PC-3 (cell line): ENCODE data around the gene FOXL1. TPM values are rescaled to one million over a fixed set of nuclear protein-coding genes. Genes with fewer than 3 reads are reported as not detected.

Experiments
- ATAC-seq: fragments of 200-7000 bp; cut with Tn5 transposase; 2 replicates; pipeline ENCODE4 v1.9.1; 2020; ENCODE audit warnings: mild to moderate bottlenecking, moderate library complexity
- BruUV-seq: library from RNA; stranded (reverse); fragments of 400-500 nt; replicated peaks from 2 replicates; lab custom pipeline; 2021; lab: Mats Ljungman, UMichigan
- CTCF ChIA-PET: fragments of 300-600 bp; sonication (Branson Sonifier 250); formaldehyde crosslinking; loops from one replicate; lab custom pipeline; 2022; ENCODE audit warnings: antibody characterized with exemption; lab: Charles Lee
- POLR2A ChIA-PET: fragments of 300-600 bp; sonication (Branson Sonifier 250); formaldehyde crosslinking; loops from one replicate; lab custom pipeline; 2022; ENCODE audit warnings: antibody characterized with exemption; ENCODE audit not compliant: unreplicated experiment; lab: Charles Lee
- DNase-seq: peaks from one replicate; pipeline ENCODE4 v3.0.0-alpha.2; 2015
- H2AFZ ChIP-seq: fragments of 300-600 bp; sonication (generic); 2 replicates; pipeline ENCODE4 v1.6.0; 2016; ENCODE audit warnings: antibody characterized with exemption, low read length
- H3F3A ChIP-seq: fragments of 300-600 bp; sonication (generic); one replicate; pipeline ENCODE4 v1.6.0; 2017; ENCODE audit warnings: antibody characterized with exemption, low read length, control low read depth, mild to moderate bottlenecking; ENCODE audit not compliant: unreplicated experiment
- H3K27ac ChIP-seq: fragments of 300-600 bp; sonication (generic); 2 replicates; pipeline ENCODE4 v1.5.1; 2016; ENCODE audit warnings: mild to moderate bottlenecking, low read length
- H3K27me3 ChIP-seq: fragments of 300-600 bp; sonication (generic); 2 replicates; pipeline ENCODE4 v1.6.1; 2016; ENCODE audit warnings: low read length, mixed read lengths
- H3K36me3 ChIP-seq: fragments of 300-600 bp; sonication (generic); 2 replicates; pipeline ENCODE4 v1.6.1; 2016; ENCODE audit warnings: low read depth, mixed run types, low read length, mixed read lengths
- H3K4me1 ChIP-seq: fragments of 300-600 bp; sonication (generic); 2 replicates; pipeline ENCODE4 v1.5.1; 2016; ENCODE audit warnings: low read length; ENCODE audit not compliant: insufficient read depth
- H3K4me2 ChIP-seq: fragments of 300-600 bp; sonication (generic); 2 replicates; pipeline ENCODE4 v1.6.0; 2016; ENCODE audit warnings: low read length
- H3K4me3 ChIP-seq: fragments of 300-600 bp; sonication (generic); 2 replicates; pipeline ENCODE4 v1.5.1; 2016; ENCODE audit warnings: mild to moderate bottlenecking, low read length, mixed read lengths
- H3K79me2 ChIP-seq: fragments of 300-600 bp; sonication (generic); 2 replicates; pipeline ENCODE4 v1.6.1; 2017; ENCODE audit warnings: low read length, mixed read lengths
- H3K9ac ChIP-seq: fragments of 300-600 bp; sonication (generic); 2 replicates; pipeline ENCODE4 v1.6.0; 2016; ENCODE audit warnings: mild to moderate bottlenecking, low read length
- H3K9me2 ChIP-seq: fragments of 300-600 bp; sonication (generic); replicated peaks from 2 replicates; pipeline ENCODE4 v1.6.1; 2016; ENCODE audit warnings: mixed run types, low read length, mixed read lengths
- H3K9me3 ChIP-seq: fragments of 300-600 bp; sonication (generic); 2 replicates; pipeline ENCODE4 v1.6.1; 2016; ENCODE audit warnings: low read length, mixed read lengths
- H4K20me1 ChIP-seq: fragments of 300-600 bp; sonication (generic); 2 replicates; pipeline ENCODE4 v1.6.1; 2016; ENCODE audit warnings: low read length, mixed read lengths
- EZH2 ChIP-seq: fragments of 300-600 bp; sonication (generic); IDR thresholded peaks from one replicate; pipeline ENCODE4 v1.6.1; 2017; ENCODE audit warnings: antibody characterized with exemption, mild to moderate bottlenecking, low read length; ENCODE audit not compliant: unreplicated experiment
- EZH2phosphoT487 ChIP-seq: fragments of 300-600 bp; sonication (generic); IDR thresholded peaks from 2 replicates; pipeline ENCODE4 v1.6.1; 2018; ENCODE audit warnings: mild to moderate bottlenecking, antibody characterized with exemption, low read length, borderline replicate concordance
- intact Hi-C: fragments of 100-400 bp; cut with micrococcal nuclease; formaldehyde crosslinking; loops from 2 replicates; pipeline ENCODE4 v1.9.0; 2023
- total RNA-seq: library from RNA; depleted of rRNA; stranded (reverse); fragments of >200 nt; gene quantifications from 2 replicates; pipeline ENCODE4 v1.2.3, GENCODE V29; 2014
- TF ChIP-seq, protein P1 (sequence below): fragments of 300-600 bp; sonication (generic); conservative IDR thresholded peaks from 2 replicates; pipeline ENCODE4 v1.5.1; 2017; ENCODE audit warnings: antibody characterized with exemption, low read depth, mild to moderate bottlenecking, low read length

Gene FOXL1
- total RNA-seq, 1 experiment from 2014 or later = 8.1 TPM

DNA sequence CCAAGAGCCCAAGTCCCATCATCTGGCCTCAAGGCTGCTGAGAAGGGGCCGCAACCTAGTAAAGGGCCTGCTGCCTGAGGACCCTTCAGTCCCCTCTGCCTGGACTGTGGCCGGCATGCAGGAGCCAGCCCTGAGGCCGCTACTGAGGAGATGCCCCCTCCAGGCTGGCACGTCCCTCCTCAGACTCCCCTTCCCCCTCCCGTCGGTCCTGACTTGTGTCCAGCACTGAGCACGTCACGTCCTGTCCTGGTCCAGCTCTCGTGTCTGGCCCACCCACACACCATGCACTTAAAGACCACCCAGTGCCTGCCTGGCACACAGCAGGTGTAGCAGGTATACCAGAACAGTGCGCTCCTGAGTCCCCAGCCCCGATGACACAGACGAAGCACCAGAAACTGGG, 32.9 kb upstream of the FOXL1 start:
- no TSS peak for BruUV-seq

DNA sequence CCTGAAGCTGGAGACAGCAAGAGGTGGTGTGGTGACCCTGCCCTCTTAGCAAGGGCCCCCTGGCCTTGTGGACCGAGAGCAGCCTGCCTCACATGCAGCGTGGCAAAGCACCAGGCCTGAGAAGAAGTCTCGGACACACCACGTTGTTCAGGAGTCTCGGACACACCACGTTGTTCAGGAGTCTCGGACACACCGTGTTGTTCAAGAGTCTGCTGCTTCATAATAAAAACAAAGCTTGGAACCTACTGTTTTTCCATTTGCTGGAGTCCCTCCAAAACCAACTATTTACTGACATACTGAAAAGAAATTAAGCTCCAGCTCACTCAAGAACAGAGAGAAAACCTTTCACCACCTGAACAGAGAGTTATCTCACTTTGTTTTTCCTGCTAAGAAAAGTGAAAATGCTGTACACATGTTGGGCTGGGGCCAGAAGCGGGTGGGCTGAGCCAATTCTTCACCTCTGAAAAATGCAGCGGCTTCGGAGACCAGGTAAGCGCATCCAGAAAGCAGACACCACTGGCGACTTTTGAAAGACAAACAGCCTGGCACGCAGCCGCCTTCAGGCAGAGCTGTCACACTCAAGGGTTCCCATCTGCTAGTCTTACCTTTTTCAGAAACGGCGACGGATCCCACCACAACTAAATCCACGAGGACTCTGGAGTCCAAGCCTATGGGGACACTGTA, 32.3 kb upstream of the FOXL1 start:
- H4K20me1 ChIP-seq = no peaks in the 10 kb centered on the region
- DNase-seq (no peak), ATAC-seq (no peak)
- no peaks in the 10 kb centered on the region for H3K79me2 ChIP-seq
- ChIA-PET CTCF (no interaction called here), POLR2A (interaction anchor here (0.7 kb wide), 1 partner anchor 878 kb away, joined by 4 read pairs; no protein-coding TSS in a partner anchor)
- no peaks in the 10 kb centered on the region for H3K9me3 ChIP-seq
- no peak overlapping the region for H2AFZ ChIP-seq
- H3K4me3 ChIP-seq = no peak overlapping the region
- BruUV-seq = no TSS peak
- no peaks in the 10 kb centered on the region for H3K27me3 ChIP-seq
- no peak overlapping the region for H3K4me2 ChIP-seq
- H3K4me1 ChIP-seq = no peaks in the 10 kb centered on the region
- no peaks in the 10 kb centered on the region for H3K9me2 ChIP-seq
- H3K36me3 ChIP-seq = no peaks in the 10 kb centered on the region
- TF ChIP-seq EZH2 = no peak
- no peak for TF ChIP-seq EZH2phosphoT487
- TF ChIP-seq, protein P1, sequence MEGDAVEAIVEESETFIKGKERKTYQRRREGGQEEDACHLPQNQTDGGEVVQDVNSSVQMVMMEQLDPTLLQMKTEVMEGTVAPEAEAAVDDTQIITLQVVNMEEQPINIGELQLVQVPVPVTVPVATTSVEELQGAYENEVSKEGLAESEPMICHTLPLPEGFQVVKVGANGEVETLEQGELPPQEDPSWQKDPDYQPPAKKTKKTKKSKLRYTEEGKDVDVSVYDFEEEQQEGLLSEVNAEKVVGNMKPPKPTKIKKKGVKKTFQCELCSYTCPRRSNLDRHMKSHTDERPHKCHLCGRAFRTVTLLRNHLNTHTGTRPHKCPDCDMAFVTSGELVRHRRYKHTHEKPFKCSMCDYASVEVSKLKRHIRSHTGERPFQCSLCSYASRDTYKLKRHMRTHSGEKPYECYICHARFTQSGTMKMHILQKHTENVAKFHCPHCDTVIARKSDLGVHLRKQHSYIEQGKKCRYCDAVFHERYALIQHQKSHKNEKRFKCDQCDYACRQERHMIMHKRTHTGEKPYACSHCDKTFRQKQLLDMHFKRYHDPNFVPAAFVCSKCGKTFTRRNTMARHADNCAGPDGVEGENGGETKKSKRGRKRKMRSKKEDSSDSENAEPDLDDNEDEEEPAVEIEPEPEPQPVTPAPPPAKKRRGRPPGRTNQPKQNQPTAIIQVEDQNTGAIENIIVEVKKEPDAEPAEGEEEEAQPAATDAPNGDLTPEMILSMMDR = no peak
- no peak overlapping the region for H3K27ac ChIP-seq
- H3K9ac ChIP-seq = no peak overlapping the region
- no peaks in the 10 kb centered on the region for H3F3A ChIP-seq
- intact Hi-C loops = no loop called here

More for the DNA sequence above, 32.9 kb upstream of the FOXL1 start:
- H3K27me3 ChIP-seq = no peaks in the 10 kb centered on the region
- H3K4me2 ChIP-seq = no peak overlapping the region
- H2AFZ ChIP-seq = no peak overlapping the region
- ChIA-PET CTCF (no interaction called here), POLR2A (no interaction called here)
- peaks cover 5% of the 10 kb centered on the region; the same call in 1 of the 2 replicates for H3K36me3 ChIP-seq
- TF ChIP-seq, protein P1 = no peak
- no peak for TF ChIP-seq EZH2
- no peak for TF ChIP-seq EZH2phosphoT487
- no peaks in the 10 kb centered on the region for H3K9me3 ChIP-seq
- no peak overlapping the region for H3K9ac ChIP-seq
- H3F3A ChIP-seq = no peaks in the 10 kb centered on the region
- H4K20me1 ChIP-seq = no peaks in the 10 kb centered on the region
- H3K79me2 ChIP-seq = no peaks in the 10 kb centered on the region
- no peak overlapping the region for H3K4me3 ChIP-seq
- no peak for DNase-seq
- no peaks in the 10 kb centered on the region for H3K9me2 ChIP-seq
- H3K27ac ChIP-seq = no peak overlapping the region
- no peak for ATAC-seq
- no peaks in the 10 kb centered on the region for H3K4me1 ChIP-seq
- intact Hi-C loops = no loop called here

DNA sequence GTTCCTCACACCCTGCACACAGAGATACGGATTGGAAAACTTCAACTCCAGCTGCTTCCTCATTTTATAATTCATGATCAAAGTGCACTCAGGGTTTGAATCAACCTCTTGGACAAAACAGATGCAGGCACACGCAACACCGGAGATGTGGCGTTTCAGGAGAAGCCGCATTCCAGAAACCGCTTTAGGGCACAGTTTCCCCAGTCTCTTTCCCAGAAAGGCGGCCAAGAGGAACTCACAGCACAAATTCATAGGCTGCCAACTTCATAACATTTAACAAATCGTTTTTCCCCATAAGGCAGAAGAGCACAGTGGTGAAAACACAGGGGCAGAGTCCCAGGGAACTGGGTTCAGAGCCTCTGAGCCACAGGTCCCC, 31.7 kb upstream of the FOXL1 start:
- no peak for ATAC-seq
- no TSS peak for BruUV-seq
- H4K20me1 ChIP-seq = no peaks in the 10 kb centered on the region
- POLR2A ChIA-PET = interaction anchor here (0.7 kb wide), 1 partner anchor 877 kb away, joined by 4 read pairs; no protein-coding TSS in a partner anchor
- H3K4me3 ChIP-seq = no peak overlapping the region
- H3K27ac ChIP-seq = no peak overlapping the region
- no peak overlapping the region for H2AFZ ChIP-seq
- intact Hi-C loops = no loop called here
- H3F3A ChIP-seq = no peaks in the 10 kb centered on the region
- DNase-seq = no peak
- no peaks in the 10 kb centered on the region for H3K9me2 ChIP-seq
- H3K4me2 ChIP-seq = no peak overlapping the region
- no peaks in the 10 kb centered on the region for H3K9me3 ChIP-seq
- no peak overlapping the region for H3K9ac ChIP-seq
- no peaks in the 10 kb centered on the region for H3K79me2 ChIP-seq
- no peak for TF ChIP-seq EZH2phosphoT487
- TF ChIP-seq, protein P1 = no peak
- no peak for TF ChIP-seq EZH2
- CTCF ChIA-PET = no interaction called here
- no peaks in the 10 kb centered on the region for H3K27me3 ChIP-seq
- no peaks in the 10 kb centered on the region for H3K4me1 ChIP-seq
- H3K36me3 ChIP-seq = no peaks in the 10 kb centered on the region; the same call in 1 of the 2 replicates
